Measurements from ENCODE around the gene CD48. TPM values are rescaled to one million over a fixed set of nuclear protein-coding genes. Genes with fewer than 3 reads are reported as not detected.

The CD48 gene, protein sequence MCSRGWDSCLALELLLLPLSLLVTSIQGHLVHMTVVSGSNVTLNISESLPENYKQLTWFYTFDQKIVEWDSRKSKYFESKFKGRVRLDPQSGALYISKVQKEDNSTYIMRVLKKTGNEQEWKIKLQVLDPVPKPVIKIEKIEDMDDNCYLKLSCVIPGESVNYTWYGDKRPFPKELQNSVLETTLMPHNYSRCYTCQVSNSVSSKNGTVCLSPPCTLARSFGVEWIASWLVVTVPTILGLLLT
- polyA plus RNA-seq (ENCODE audit: insufficient read length) = 1.9 TPM

DNA sequence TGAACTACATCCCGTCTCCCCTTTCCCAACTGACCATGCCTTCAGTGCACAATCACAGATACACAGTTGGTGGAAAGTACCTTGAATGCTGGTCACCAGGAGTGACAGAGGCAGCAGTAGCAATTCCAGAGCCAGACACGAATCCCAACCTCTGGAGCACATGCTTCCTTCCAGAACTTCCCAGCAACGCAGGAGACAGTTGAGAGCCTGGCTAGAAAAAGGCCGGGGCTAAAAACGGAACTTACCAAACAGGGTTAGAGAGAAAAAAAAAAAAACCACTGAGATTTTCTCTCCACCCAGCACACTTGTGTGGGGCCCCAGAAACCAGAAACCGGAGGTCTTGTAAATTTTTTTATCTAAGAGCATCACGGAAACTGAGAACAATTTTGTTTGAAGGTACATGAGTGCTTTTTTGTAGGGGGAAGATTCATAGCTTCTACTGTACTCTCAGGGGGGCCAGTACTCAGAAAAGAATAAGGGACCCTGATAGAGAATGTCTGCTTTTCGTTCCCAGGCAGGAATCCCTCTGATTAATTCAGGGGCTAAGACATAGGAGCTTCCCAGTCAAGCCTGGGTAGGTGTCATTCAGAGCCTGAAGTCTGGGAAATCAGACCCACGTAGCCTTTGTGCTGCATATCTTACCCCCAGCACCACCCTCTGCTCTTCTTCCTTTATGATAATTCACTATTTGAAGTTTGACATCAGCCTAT is at the start of gene CD48:
TSS of gene CD48 (minus strand) at position 221 of the 710 bp plus-strand sequence. CDS start at position 162, 59 bp downstream.
- DNase-seq (ENCODE audit: low read depth) = no peak

DNA sequence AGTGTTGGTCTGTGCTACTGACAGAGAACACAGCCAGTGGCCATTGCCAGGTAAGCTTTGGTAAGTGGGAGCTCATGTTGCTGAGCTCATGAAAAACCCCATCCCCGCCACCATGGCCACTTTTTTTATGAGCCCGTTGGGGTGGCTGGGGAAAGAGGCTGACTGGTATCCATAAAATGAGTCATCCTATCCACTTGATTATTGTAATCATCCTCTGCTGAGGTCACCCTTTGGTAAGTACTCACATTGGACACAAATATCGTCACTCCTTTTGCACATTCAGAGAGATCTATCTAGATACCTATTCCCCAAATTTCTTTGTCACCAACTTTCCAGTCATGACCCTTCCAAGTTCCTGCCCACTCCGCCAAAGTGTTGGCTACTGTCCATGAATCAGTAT is 49.4 kb upstream of the CD48 start:
- DNase-seq (ENCODE audit: low read depth) = no peak

DNA sequence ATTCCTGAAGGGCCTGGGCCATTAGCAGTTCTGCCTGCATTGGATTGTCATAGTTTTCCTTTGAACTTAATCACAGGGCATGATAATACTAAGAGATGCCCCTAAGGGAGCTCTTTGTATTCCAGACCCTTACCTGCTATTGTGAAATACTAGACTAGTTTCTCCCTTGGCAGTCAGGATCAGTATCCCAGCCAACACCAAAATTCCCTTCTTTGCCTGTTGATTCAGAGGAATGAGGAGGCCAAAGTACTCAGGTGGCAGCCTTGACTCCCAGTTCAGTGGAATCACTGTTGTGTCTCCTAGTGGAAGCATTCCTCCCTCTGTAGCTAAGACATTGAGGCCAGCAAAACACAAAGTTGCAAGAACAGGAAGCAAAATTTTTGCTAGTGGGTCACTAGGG is 48.1 kb upstream of the CD48 start:
- no peak for DNase-seq (ENCODE audit: low read depth)

DNA sequence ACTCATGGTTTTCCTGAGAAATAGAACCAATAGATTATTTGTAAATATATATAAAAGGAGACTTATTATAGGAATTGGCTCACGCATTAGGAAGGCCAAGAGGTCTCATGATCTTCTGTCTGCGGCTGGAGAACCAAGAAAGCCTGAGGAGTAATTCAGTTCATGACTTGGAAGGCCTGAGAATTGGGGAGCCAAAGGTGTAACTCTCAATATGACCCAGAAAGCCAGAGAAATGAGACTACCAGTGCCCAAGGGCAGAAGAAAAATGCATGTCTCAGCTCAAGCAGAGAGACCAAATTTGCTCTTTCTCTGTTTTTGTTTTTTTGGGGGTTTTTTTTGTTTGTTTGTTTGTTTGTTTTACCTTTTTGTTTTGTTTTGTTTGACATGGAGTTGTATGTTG is 46.9 kb upstream of the CD48 start:
- no peak for DNase-seq (ENCODE audit: low read depth)

- DNase-seq (ENCODE audit: low read depth) = no peak
Measured at GRCh38 chr1:160756849-160757201, 45.2 kb upstream of the CD48 start.

GRCh38 chr1:160755911-160756848 is 44.6 kb upstream of the CD48 start:
- DNase-seq (ENCODE audit: low read depth) = no peak

GRCh38 chr1:160755461-160755860 is 43.8 kb upstream of the CD48 start:
- DNase-seq (ENCODE audit: low read depth) = no peak

DNA sequence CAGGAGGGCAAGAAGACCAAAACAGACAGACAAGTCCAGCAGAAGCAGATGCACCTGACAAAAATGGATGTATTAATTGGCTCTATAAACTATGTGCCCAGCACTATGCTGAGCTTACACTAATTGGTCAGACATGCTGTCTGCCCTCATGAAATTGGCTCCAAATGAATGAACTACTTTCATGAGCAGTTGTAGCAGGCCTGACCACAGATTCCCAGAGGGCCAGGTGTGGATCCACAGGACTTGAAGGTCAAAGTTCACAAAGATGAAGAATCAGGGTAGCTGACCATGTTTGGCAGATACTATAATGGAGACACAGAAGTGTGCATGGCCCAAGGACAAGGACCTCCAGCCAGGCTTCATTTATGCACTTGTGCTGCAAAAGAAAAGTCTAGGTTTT is 42.0 kb upstream of the CD48 start:
- no peak for DNase-seq (ENCODE audit: low read depth)

DNA sequence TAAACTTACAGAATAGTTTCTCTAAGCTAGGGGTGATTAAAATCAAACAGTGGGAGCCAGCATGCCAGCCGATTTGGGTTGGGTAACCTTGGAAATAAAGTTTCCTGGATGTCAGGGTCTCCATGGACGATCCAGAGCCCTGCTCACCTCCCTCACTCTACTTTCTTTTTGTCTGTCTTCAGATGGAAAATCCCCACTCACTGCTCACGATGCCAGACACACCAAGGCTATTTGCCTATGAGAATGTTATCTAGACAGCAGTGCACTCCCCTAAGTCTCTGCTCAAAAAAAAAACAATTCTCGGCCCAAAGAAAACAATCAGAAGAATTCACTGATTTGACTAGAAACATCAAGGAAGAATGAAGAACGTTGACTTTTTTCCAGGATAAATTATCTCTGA is 41.3 kb upstream of the CD48 start:
- no peak for DNase-seq (ENCODE audit: low read depth)

DNA sequence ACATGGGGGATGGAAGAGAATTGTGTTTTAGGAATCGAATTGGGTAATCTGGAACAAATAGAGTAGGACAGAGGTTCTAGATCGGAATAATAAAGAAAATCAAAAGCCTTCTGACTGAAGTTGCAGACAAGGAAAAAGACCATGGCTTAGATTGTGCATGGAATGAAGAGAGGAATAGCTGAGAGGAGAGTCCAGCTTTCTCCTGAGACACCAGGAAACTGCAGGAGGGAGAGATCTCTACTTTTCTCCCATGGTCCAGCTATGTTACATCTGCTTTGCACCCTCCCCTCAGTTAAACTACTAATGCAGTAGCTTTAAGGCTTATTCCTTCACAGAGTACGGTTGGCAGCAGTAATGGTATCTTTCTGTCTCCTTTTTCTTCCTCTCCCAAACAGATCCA is 40.8 kb upstream of the CD48 start:
- no peak for DNase-seq (ENCODE audit: low read depth)

GRCh38 chr1:160750608-160751007 is 39.0 kb upstream of the CD48 start:
- DNase-seq (ENCODE audit: low read depth) = no peak

DNA sequence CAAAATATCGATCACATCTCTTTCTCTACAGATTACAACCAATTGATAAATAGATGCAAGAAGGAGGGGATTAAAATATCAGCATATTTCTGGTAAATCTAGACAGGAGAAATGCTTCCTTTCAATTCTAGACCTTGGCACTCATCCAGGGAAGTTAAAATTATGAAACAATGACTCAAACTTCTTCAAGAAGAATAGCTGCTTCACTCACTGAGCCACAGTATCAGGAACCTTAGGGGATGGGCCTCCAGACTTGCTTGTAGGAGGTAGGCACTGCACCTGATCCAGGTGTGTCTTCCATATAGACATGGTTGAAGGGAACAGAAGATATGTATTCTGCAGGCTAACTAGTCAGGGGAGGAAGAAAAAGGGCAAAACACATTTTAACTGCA is 37.3 kb upstream of the CD48 start:
- no peak for DNase-seq (ENCODE audit: low read depth)

GRCh38 chr1:160748181-160748877 is 36.7 kb upstream of the CD48 start:
- no peak for DNase-seq (ENCODE audit: low read depth)

GRCh38 chr1:160747717-160748116 is 36.1 kb upstream of the CD48 start:
- DNase-seq (ENCODE audit: low read depth) = no peak

GRCh38 chr1:160746836-160747500 is 35.3 kb upstream of the CD48 start:
- no peak for DNase-seq (ENCODE audit: low read depth)

DNA sequence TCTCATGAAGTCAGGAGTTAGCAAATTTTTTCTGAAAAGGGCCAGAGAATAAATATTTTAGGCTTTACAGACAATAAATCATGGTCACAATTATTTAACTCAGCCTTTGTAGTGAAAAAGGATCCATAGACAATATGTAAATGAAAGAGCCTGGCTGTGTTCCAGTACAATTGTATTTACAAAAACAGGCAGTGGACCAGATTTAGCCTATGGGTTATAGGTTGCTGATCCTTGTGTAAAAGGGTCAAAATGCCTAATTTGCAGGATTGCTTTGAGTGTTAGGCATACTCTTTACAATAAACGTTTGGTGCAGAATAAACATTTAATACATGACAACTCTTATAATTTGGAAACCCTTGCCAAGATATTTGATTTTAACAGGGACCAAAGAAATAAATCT is 33.9 kb upstream of the CD48 start:
- no peak for DNase-seq (ENCODE audit: low read depth)

- DNase-seq (ENCODE audit: low read depth) = no peak
Measured at GRCh38 chr1:160744852-160745520, 33.4 kb upstream of the CD48 start.

DNA sequence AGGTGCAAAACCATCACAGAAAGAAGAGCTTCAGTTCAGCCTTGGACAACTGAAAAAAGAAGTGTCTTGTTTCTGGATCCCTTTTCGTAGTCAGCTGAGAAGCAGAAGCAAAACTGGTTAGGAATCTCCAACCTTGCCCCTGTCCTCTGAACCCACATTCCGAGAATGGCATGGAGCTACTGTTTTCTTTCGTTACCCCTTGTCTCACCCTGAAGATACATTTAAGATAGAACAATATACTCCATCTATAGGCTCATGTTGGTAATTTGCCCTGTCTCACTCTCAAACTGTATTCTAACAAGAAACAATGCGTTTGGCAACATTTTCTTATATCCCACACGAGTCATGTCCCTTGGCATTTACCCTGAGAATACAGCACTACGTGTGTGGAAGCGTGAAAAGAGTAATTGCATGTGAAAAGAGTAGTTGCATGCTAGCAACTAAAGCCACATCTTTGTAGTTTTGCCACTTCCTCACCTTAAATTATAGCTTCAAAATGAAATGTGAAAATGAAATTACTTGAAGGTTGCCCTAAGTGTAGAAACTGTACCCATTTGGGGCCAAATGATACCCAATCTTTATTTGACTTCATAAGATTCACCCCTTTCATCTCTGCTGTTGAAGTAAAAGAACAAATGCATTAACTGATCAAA is 32.7 kb upstream of the CD48 start:
- DNase-seq (ENCODE audit: low read depth) = no peak

DNA sequence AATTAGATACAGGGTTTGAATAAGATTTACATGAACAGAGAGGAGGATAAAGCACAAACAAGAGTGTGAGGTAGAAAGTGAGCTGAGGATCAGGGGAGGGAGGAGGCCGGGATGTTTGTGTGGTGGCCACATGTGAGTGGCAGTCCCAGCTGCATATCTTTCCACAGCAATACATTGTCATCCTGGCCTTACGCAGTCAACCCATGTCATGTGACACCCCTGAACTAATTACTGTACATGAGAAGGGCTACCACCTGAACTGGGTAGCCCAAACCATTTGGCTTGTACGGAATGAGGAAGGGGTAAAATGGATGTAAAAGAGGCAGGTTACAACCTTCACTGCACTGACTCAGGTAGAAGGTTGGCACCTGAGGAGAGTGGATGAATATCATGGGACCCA is 31.6 kb upstream of the CD48 start:
- DNase-seq (ENCODE audit: low read depth) = no peak

DNA sequence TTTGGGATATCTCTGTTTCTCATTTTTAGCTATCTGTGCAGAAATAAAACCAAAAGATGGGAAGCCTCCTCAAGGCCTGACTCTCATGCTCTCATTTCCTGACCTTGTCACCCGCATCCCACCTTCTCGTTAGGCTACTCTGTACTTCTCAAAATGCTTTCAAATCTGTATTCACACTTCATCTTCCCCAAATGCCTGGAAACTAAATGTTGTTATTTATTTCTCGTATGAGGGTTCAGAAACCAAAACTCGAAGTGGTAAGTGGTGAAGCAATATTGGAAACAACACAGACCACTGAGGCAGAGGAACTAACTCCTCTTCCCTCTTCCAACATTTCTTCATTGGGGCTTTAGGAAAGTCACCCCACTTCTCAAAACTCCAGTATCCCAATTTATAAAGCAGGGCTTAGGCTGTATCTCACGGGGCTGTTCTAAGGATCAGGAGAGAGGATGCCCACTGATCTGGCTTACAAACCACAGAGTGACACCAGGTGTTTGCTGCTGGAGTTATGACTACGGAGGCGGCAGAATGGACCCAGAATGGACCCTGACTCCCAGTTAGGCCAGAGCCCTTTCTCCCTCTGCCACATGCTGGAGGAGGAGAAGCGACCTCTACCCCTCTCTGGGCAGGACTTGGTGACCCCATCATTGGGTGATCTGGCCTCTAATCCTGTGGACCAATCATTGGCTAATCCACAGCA is 31.0 kb upstream of the CD48 start:
- no peak for DNase-seq (ENCODE audit: low read depth)

Data from forelimb muscle (tissue), 1 donor.